A549 (cell line): ENCODE results near the gene ETS2.

Experiments used
- EP300 ChIP-seq, 2 experiments: fragments of >200 bp; sonication (Bioruptor Twin); formaldehyde crosslinking; IDR thresholded peaks; 2 replicates in 1 of 2; 3 replicates in 1 of 2; pipeline ENCODE4 v1.6.1; 2016 to 2017
- ESRRA ChIP-seq: fragments of 150-350 bp; IDR thresholded peaks from 2 replicates; pipeline ENCODE4 v1.6.1; 2014; ENCODE audit warnings: mild to moderate bottlenecking, low read length, borderline replicate concordance
- FOSL2 ChIP-seq, 2 experiments: fragments of 450-650 bp in 1 of 2; fragments of >200 bp in 1 of 2; sonication (Bioruptor Twin) in 1 of 2; formaldehyde crosslinking; IDR thresholded peaks; 2 replicates each; pipeline versions ENCODE4 v1.5.0 to v1.6.1; 2016 to 2020; ENCODE audit warnings: mild to moderate bottlenecking in 1 of 2, moderate library complexity in 1 of 2
- POLR2A ChIP-seq: IDR thresholded peaks from 2 replicates; pipeline ENCODE4 v1.6.1; 2012; ENCODE audit warnings: mild to moderate bottlenecking, low read length
- POLR2AphosphoS2 ChIP-seq: conservative IDR thresholded peaks from 2 replicates; pipeline ENCODE4 v1.6.1; 2012; ENCODE audit warnings: low read length, improper control_type of control experiment, inconsistent platforms
- RAD21 ChIP-seq, 2 experiments: fragments of >200 bp in 1 of 2; sonication (Bioruptor Twin) in 1 of 2; formaldehyde crosslinking in 1 of 2; IDR thresholded peaks in 1 of 2; conservative IDR thresholded peaks in 1 of 2; 2 replicates in 1 of 2; 3 replicates in 1 of 2; pipeline ENCODE4 v1.6.1; 2012 to 2018; ENCODE audit warnings: inconsistent platforms in 1 of 2
- TF ChIP-seq, protein P1 (sequence below): fragments of >200 bp; sonication (Bioruptor Twin); formaldehyde crosslinking; IDR thresholded peaks from 3 replicates; pipeline ENCODE4 v1.5.1; 2016
- TF ChIP-seq, protein P2 (sequence below): fragments of 450-650 bp; IDR thresholded peaks from 2 replicates; pipeline ENCODE4 v1.6.1; 2014; ENCODE audit warnings: antibody characterized with exemption

DNA sequence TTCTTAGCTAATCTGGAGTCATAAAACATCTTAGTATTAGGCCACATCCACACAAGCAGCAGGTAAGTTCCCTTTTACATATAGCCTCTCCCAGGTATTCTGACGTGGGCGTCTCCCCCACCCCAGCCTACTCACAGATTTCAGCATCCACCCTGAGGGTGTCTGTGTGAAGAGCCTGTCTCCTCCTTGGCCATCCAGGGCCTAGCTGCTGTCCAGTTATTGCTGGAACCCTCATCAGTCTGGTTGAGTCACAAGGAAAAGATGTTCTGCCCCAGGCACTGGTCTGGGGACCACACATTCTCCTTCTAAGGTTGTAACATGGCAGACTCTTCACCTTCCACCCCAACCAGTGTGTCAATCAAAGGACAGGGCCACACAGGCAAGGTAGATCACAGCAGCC, 57.6 kb downstream of the ETS2 start:
- TF ChIP-seq RAD21 (conservative IDR thresholded peaks at IDR 0.05 in 1 of 2, IDR thresholded peaks at IDR 0.05 in 1 of 2), result no peak
- TF ChIP-seq, protein P1, sequence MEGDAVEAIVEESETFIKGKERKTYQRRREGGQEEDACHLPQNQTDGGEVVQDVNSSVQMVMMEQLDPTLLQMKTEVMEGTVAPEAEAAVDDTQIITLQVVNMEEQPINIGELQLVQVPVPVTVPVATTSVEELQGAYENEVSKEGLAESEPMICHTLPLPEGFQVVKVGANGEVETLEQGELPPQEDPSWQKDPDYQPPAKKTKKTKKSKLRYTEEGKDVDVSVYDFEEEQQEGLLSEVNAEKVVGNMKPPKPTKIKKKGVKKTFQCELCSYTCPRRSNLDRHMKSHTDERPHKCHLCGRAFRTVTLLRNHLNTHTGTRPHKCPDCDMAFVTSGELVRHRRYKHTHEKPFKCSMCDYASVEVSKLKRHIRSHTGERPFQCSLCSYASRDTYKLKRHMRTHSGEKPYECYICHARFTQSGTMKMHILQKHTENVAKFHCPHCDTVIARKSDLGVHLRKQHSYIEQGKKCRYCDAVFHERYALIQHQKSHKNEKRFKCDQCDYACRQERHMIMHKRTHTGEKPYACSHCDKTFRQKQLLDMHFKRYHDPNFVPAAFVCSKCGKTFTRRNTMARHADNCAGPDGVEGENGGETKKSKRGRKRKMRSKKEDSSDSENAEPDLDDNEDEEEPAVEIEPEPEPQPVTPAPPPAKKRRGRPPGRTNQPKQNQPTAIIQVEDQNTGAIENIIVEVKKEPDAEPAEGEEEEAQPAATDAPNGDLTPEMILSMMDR, result no peak
- no peak for TF ChIP-seq POLR2A
- TF ChIP-seq FOSL2 (IDR thresholded peaks at IDR 0.05), result no peak
- no peak for TF ChIP-seq FOSL2 (CRISPR knock-in tag; IDR thresholded peaks at IDR 0.05)
- no peak for TF ChIP-seq ESRRA
- TF ChIP-seq POLR2AphosphoS2, result no peak
- no peak for TF ChIP-seq EP300 (IDR thresholded peaks at IDR 0.05)
- TF ChIP-seq, protein P2, sequence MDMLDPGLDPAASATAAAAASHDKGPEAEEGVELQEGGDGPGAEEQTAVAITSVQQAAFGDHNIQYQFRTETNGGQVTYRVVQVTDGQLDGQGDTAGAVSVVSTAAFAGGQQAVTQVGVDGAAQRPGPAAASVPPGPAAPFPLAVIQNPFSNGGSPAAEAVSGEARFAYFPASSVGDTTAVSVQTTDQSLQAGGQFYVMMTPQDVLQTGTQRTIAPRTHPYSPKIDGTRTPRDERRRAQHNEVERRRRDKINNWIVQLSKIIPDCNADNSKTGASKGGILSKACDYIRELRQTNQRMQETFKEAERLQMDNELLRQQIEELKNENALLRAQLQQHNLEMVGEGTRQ, result no peak
